Lower leg skin (tissue), 3 donors: ENCODE data around the gene COX7A2.

Source experiments
- POLR2A ChIP-seq, 2 donors: fragments of 450-650 bp; IDR thresholded peaks; one replicate each; pipeline ENCODE4 v1.6.1; 2016 to 2017; ENCODE audit warnings: antibody characterized with exemption in 2 of 2, mild to moderate bottlenecking in 1 of 2, moderate library complexity in 1 of 2
- TF ChIP-seq, protein P1 (sequence below), 3 donors: fragments of 450-650 bp; IDR thresholded peaks; one replicate each; pipeline ENCODE4 v1.5.1; 2016; ENCODE audit warnings: antibody characterized with exemption in 3 of 3, mild to moderate bottlenecking in 3 of 3, moderate library complexity in 2 of 3

DNA sequence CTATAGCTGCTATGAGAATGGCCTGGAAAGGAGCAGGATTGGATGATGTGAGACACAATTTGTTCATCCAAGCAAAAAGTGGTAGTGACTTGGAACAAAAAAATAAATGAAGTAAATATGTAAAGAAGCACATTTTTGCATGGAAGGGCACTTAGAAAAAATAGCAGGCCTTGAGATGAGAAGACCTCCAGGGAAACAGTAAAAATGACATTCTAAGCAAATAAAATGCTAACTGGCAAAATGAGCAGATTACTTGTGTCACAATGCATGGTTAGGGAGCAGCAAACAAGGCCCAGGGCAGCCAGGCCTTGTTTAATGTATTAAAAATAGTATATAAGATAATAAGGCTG, 19.8 kb upstream of the COX7A2 start:
- TF ChIP-seq, protein P1, sequence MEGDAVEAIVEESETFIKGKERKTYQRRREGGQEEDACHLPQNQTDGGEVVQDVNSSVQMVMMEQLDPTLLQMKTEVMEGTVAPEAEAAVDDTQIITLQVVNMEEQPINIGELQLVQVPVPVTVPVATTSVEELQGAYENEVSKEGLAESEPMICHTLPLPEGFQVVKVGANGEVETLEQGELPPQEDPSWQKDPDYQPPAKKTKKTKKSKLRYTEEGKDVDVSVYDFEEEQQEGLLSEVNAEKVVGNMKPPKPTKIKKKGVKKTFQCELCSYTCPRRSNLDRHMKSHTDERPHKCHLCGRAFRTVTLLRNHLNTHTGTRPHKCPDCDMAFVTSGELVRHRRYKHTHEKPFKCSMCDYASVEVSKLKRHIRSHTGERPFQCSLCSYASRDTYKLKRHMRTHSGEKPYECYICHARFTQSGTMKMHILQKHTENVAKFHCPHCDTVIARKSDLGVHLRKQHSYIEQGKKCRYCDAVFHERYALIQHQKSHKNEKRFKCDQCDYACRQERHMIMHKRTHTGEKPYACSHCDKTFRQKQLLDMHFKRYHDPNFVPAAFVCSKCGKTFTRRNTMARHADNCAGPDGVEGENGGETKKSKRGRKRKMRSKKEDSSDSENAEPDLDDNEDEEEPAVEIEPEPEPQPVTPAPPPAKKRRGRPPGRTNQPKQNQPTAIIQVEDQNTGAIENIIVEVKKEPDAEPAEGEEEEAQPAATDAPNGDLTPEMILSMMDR (IDR thresholded peaks at IDR 0.05) = no peak
- no peak for TF ChIP-seq POLR2A (IDR thresholded peaks at IDR 0.05)
